ENCODE results near the gene NCF1. TPM values are rescaled to one million over a fixed set of nuclear protein-coding genes. Genes with fewer than 3 reads are reported as not detected.
"Not testable (repeated sequence)": the region's sequence is repeated elsewhere in the genome, so short reads cannot be mapped to it uniquely, and the experiment has no call there.

Gene NCF1
- total and polyA plus RNA-seq, 3 experiments from 2014 or later: 0.27 to 7.7 (median 0.92) TPM

DNA sequence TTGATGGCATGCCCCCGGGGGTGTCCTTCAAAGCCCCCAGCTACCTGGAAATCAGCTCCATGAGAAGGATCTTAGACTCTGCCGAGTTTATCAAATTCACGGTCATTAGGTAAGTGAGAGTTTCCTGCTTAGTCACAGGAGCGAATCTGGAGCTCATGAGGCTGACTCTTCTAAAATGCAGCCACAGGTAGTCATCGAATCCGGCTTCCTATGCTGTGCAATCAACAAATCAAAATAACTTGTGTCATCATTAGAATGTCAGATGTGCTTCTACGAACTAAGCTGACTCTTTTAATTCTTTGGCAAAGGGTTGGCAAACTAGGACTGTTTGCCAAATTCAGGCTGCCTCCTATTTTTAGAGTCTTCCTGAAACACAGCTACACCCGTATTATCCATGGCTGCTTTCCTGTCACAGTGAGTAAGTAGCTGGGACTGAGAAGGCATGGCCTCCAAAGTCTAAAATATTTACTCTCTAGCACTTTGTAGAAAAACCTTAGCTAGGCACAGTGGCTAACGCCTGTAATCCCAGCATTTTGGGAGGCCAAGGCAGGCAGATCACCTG, 19.8 kb upstream of the NCF1 start:
- H3K27ac ChIP-seq (ENCODE audit: low read depth, low read length); H3K27me3 ChIP-seq (ENCODE audit: insufficient read depth, low read length, poor library complexity, severe bottlenecking); H3K36me3 Mint-ChIP-seq; H3K36me3 ChIP-seq (ENCODE audit: insufficient read depth, low read length); CTCF ChIA-PET; H3K4me3 Mint-ChIP-seq; H3K4me1 Mint-ChIP-seq; DNase-seq; H3K4me3 ChIP-seq (ENCODE audit: low read length); H3K9me3 Mint-ChIP-seq; H3K27me3 Mint-ChIP-seq; H3K9me3 ChIP-seq (ENCODE audit: low read length); H3K4me1 ChIP-seq (ENCODE audit: insufficient read depth, low read length); H3K27ac Mint-ChIP-seq; POLR2A ChIA-PET: not testable (repeated sequence)

DNA sequence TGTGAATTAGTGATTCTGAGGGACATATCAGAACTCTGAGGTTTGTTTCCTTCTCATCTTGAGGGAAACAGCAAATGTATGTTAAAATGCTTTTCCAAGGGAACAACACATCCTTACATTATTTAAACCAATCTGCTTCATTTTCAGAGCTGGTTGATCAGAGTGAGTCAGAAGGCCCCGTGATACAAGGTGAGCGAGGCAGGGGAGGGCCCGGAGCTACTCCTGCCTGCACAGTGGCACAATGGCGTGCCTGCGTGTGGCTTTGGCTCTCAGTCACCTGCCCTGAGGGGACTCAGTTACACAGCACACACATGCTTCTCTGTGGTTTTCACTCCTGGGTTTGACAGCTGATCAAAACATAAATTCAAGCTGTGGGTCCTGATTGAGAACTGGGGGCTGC, 17.1 kb upstream of the NCF1 start:
- H3K4me3 ChIP-seq (ENCODE audit: low read length); H3K4me3 Mint-ChIP-seq; POLR2A ChIA-PET; DNase-seq; H3K36me3 Mint-ChIP-seq; H3K4me1 Mint-ChIP-seq; H3K27me3 ChIP-seq (ENCODE audit: insufficient read depth, low read length, poor library complexity, severe bottlenecking); H3K9me3 Mint-ChIP-seq; H3K27ac Mint-ChIP-seq; H3K27me3 Mint-ChIP-seq; H3K9me3 ChIP-seq (ENCODE audit: low read length); H3K4me1 ChIP-seq (ENCODE audit: insufficient read depth, low read length); H3K36me3 ChIP-seq (ENCODE audit: insufficient read depth, low read length); H3K27ac ChIP-seq (ENCODE audit: low read depth, low read length); CTCF ChIA-PET: not testable (repeated sequence)

DNA sequence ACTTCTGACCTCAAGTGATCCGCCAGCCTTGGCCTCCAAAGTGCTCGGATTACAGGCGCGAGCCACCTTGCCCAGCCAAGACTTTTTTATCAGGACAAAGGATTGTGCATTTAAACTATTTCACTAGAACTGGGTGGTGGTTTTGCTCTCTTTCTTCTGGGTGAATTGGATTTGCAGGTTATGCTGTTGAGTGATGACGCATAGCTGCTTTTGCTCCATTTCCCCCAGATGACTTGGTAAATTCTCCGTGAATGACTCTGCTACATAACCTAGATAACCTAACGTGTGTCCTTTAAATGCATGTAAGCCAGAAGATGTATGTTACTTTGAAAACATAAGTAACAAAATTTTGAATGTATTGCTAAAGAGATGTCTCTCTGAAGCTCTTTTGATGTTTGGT, 15.5 kb upstream of the NCF1 start:
- H3K9me3 Mint-ChIP-seq; H3K4me3 Mint-ChIP-seq; H3K27me3 Mint-ChIP-seq; H3K36me3 ChIP-seq (ENCODE audit: insufficient read depth, low read length); DNase-seq; H3K36me3 Mint-ChIP-seq; H3K27ac ChIP-seq (ENCODE audit: low read depth, low read length); CTCF ChIA-PET; H3K27ac Mint-ChIP-seq; H3K27me3 ChIP-seq (ENCODE audit: insufficient read depth, low read length, poor library complexity, severe bottlenecking); H3K4me1 ChIP-seq (ENCODE audit: insufficient read depth, low read length); H3K4me3 ChIP-seq (ENCODE audit: low read length); H3K4me1 Mint-ChIP-seq; H3K9me3 ChIP-seq (ENCODE audit: low read length); POLR2A ChIA-PET: not testable (repeated sequence)

DNA sequence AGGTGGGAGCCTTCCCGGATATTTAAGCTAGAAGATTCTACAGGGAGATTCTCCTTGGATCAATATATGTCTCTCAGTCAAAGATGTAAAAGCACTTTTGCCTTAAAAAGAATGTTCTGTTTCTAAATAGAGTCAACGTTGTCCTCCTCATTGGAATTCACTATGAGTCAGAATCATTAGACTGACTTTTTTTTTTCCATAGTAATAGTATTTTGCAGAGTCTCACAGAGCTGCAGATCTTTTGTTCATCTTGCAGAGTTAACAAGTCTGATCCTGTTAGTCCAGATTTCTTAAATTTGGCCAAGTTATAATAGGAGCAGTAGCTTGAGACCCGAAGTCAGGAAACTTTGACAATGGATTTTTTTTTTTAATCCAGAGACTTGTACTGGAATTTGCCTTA, 14.8 kb upstream of the NCF1 start:
- H3K36me3 Mint-ChIP-seq; H3K4me1 ChIP-seq (ENCODE audit: insufficient read depth, low read length); H3K36me3 ChIP-seq (ENCODE audit: insufficient read depth, low read length); H3K9me3 ChIP-seq (ENCODE audit: low read length); H3K9me3 Mint-ChIP-seq; H3K27ac ChIP-seq (ENCODE audit: low read depth, low read length); H3K27me3 ChIP-seq (ENCODE audit: insufficient read depth, low read length, poor library complexity, severe bottlenecking); H3K4me3 Mint-ChIP-seq; CTCF ChIA-PET; H3K27me3 Mint-ChIP-seq; DNase-seq; POLR2A ChIA-PET; H3K27ac Mint-ChIP-seq; H3K4me1 Mint-ChIP-seq; H3K4me3 ChIP-seq (ENCODE audit: low read length): not testable (repeated sequence)

DNA sequence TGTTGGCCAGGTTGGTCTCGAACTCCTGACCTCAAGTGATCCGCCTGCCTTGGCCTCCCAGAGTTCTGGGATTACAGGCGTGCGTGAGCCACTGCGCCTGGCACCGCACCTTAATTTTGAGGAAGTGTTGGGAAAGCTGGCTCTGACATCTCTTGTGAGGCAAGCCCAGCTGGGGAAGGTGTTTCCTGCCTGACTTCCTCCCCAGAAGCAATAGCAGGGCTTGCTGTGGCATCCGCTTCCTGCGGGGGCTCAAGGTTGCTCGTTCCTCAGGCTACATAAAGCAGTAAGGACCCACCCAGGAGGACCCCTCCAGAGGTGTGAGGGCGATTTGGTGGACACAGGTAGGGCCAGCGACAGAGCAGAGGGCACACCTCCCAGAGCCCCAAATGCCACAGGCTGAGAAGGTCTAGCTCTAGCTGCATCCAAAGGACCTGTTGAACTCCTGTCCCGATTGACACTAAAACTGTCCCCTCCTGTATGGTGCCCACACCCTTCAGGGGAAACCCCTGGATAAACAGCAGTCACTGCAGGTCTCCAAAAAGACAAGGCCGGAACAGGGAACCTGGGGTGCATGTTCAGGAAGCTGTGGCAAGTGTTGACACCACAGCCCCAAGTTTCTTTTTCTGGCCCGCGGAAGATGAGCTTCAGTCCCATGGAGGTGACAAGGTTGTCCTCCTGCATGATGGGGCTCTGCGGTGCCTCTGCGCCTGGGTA, 8.4 kb upstream of the NCF1 start:
- H3K27me3 ChIP-seq (ENCODE audit: insufficient read depth, low read length, poor library complexity, severe bottlenecking); H3K4me1 ChIP-seq (ENCODE audit: insufficient read depth, low read length); CTCF ChIA-PET; H3K9me3 Mint-ChIP-seq; POLR2A ChIA-PET; H3K4me3 Mint-ChIP-seq; H3K27ac ChIP-seq (ENCODE audit: low read depth, low read length); H3K36me3 Mint-ChIP-seq; H3K27me3 Mint-ChIP-seq; H3K9me3 ChIP-seq (ENCODE audit: low read length); H3K27ac Mint-ChIP-seq; DNase-seq; H3K36me3 ChIP-seq (ENCODE audit: insufficient read depth, low read length); H3K4me1 Mint-ChIP-seq; H3K4me3 ChIP-seq (ENCODE audit: low read length): not testable (repeated sequence)

DNA sequence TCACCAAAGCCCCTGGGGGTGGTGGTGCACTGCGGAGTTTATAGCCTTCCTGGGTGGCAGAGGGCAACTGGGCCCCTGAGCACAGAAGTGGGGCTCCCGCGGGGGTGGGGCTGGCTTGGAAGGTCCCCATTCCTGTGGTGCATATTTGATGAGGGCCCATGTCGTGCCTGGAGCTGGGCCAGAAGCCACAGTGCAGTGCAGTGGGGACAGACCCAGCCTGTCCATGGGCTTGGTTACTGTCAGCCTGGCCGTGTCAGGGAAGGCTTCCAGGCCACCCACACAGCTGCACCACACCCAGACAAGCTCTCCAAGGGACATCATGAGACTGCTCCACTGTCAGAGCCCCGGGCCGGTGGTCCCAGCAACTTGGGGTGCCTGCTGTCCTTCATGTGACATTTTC, 7.3 kb upstream of the NCF1 start:
- H3K4me1 ChIP-seq (ENCODE audit: insufficient read depth, low read length); H3K36me3 Mint-ChIP-seq; DNase-seq; H3K27ac ChIP-seq (ENCODE audit: low read depth, low read length); H3K27me3 Mint-ChIP-seq; H3K4me3 Mint-ChIP-seq; H3K27ac Mint-ChIP-seq; H3K4me1 Mint-ChIP-seq; POLR2A ChIA-PET; H3K27me3 ChIP-seq (ENCODE audit: insufficient read depth, low read length, poor library complexity, severe bottlenecking); H3K36me3 ChIP-seq (ENCODE audit: insufficient read depth, low read length); H3K9me3 Mint-ChIP-seq; H3K9me3 ChIP-seq (ENCODE audit: low read length); H3K4me3 ChIP-seq (ENCODE audit: low read length); CTCF ChIA-PET: not testable (repeated sequence)

DNA sequence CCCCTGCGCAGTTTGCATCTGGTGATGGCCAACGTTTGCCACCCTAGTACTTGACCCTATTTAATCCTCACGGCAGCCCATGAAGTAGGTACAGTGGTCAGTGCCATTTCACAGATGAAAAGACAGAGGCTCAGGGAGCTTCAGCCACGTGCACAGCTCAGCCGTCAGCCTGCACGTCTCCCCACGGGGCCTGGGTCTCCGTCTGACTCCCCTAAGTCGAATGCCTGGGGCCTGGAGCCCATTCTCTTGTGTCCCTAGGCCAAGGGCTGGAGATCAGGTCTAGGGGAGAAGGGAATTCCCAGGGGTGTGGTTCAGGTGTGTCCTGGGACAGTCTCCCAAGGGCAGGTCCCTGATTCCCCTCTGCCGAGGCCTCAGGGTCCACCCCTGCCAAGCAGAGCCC, 6.8 kb upstream of the NCF1 start:
- CTCF ChIA-PET; POLR2A ChIA-PET; H3K27ac ChIP-seq (ENCODE audit: low read depth, low read length): not testable (repeated sequence)

DNA sequence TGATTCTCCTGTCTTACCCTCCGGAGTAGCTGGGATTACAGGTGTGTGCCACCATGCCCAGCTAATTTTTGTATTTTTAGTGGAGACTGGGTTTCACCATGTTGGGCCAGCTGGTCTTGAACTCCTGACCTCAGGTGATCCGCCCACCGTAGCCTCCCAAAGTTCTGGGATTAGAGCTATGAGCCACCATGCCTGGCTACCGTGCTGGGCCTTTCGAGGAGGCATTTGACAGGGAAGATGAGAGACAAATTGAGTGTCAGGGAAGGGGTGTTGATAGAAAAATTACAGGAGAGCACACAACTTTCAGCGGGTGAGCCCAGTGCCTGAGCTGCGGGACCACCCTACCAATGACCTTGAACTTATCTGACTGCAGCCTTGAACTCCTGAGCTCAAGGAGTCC, 3.7 kb upstream of the NCF1 start:
- H3K36me3 ChIP-seq (ENCODE audit: insufficient read depth, low read length); POLR2A ChIA-PET; H3K27ac Mint-ChIP-seq; H3K27ac ChIP-seq (ENCODE audit: low read depth, low read length); H3K9me3 Mint-ChIP-seq; H3K27me3 ChIP-seq (ENCODE audit: insufficient read depth, low read length, poor library complexity, severe bottlenecking); H3K36me3 Mint-ChIP-seq; H3K4me1 Mint-ChIP-seq; DNase-seq; H3K4me3 ChIP-seq (ENCODE audit: low read length); H3K9me3 ChIP-seq (ENCODE audit: low read length); H3K4me3 Mint-ChIP-seq; H3K4me1 ChIP-seq (ENCODE audit: insufficient read depth, low read length); H3K27me3 Mint-ChIP-seq; CTCF ChIA-PET: not testable (repeated sequence)

More for the DNA sequence above, 6.8 kb upstream of the NCF1 start:
- not testable (repeated sequence) for H3K4me3 Mint-ChIP-seq; H3K4me1 Mint-ChIP-seq; H3K4me1 ChIP-seq (ENCODE audit: insufficient read depth, low read length); H3K36me3 ChIP-seq (ENCODE audit: insufficient read depth, low read length); H3K27me3 ChIP-seq (ENCODE audit: insufficient read depth, low read length, poor library complexity, severe bottlenecking); H3K27me3 Mint-ChIP-seq; H3K4me3 ChIP-seq (ENCODE audit: low read length); H3K9me3 Mint-ChIP-seq; H3K36me3 Mint-ChIP-seq; H3K9me3 ChIP-seq (ENCODE audit: low read length)
- H3K27ac Mint-ChIP-seq: peak overlapping the region in 1 of 8 donors; percentile 45
- DNase-seq: peak in 1 of 5 donors; percentile 7

DNA sequence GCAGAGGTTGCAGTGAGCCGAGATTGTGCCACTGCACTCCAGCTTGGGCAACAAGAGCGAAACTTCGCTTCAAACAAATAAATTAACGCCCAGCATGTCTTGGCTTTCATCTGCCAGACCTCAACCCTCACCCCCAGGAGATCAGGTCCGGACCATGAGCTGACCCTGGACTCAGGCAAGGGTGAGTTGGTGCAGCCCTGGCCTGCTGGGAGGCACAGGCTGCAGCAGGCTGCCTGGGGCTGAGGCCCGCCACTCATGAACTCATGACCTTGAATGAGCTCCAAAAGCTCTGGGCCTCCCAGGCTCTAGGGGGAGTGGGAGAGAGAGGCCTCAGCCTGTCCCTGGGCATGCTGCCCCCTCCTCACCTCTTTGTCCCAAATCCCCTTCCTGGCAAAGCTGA, 1.7 kb upstream of the NCF1 start:
- H3K36me3 ChIP-seq (ENCODE audit: insufficient read depth, low read length); DNase-seq; H3K36me3 Mint-ChIP-seq; H3K4me3 ChIP-seq (ENCODE audit: low read length); H3K4me1 ChIP-seq (ENCODE audit: insufficient read depth, low read length); POLR2A ChIA-PET; CTCF ChIA-PET; H3K27ac ChIP-seq (ENCODE audit: low read depth, low read length); H3K27ac Mint-ChIP-seq; H3K9me3 ChIP-seq (ENCODE audit: low read length); H3K27me3 ChIP-seq (ENCODE audit: insufficient read depth, low read length, poor library complexity, severe bottlenecking); H3K4me3 Mint-ChIP-seq; H3K4me1 Mint-ChIP-seq; H3K9me3 Mint-ChIP-seq; H3K27me3 Mint-ChIP-seq: not testable (repeated sequence)

Measured in CD8-positive, alpha-beta memory T cell (primary cell).